Hepatocyte (in vitro differentiated cells): ENCODE data around the gene SF3B1. TPM values are rescaled to one million over a fixed set of nuclear protein-coding genes. Genes with fewer than 3 reads are reported as not detected.
"Not testable (repeated sequence)": the region's sequence is repeated elsewhere in the genome, so short reads cannot be mapped to it uniquely, and the experiment has no call there.

Experiments
- DNase-seq: peaks from one replicate; pipeline ENCODE4 v3.0.0-alpha.2; 2016; ENCODE audit warnings: low spot score
- H2AFZ ChIP-seq: fragments of 200-600 bp; sonication (generic); 2 replicates; pipeline ENCODE4 v1.6.0; 2016; ENCODE audit warnings: antibody characterized with exemption, mild to moderate bottlenecking
- H3K27ac ChIP-seq: fragments of 200-600 bp; sonication (generic); 2 replicates; pipeline ENCODE4 v1.5.1; 2016; ENCODE audit warnings: mild to moderate bottlenecking
- H3K27me3 ChIP-seq: fragments of 200-600 bp; sonication (generic); 2 replicates; pipeline ENCODE4 v1.6.1; 2016
- H3K36me3 ChIP-seq: fragments of 200-600 bp; sonication (generic); replicated peaks from 2 replicates; pipeline ENCODE4 v1.5.1; 2016; ENCODE audit warnings: low read depth; ENCODE audit not compliant: insufficient read depth
- H3K4me1 ChIP-seq: fragments of 200-600 bp; sonication (generic); 2 replicates; pipeline ENCODE4 v1.5.1; 2016; ENCODE audit warnings: mild to moderate bottlenecking, moderate library complexity; ENCODE audit not compliant: insufficient read depth
- H3K4me2 ChIP-seq: fragments of 200-600 bp; sonication (generic); 2 replicates; pipeline ENCODE4 v1.6.0; 2016
- H3K4me3 ChIP-seq: fragments of 200-600 bp; sonication (generic); 2 replicates; pipeline ENCODE4 v1.5.1; 2016; ENCODE audit warnings: mild to moderate bottlenecking
- H3K79me2 ChIP-seq: fragments of 200-600 bp; sonication (generic); 2 replicates; pipeline ENCODE4 v1.6.0; 2017; ENCODE audit warnings: mild to moderate bottlenecking
- H3K9me2 ChIP-seq: fragments of 200-600 bp; sonication (generic); replicated peaks from 2 replicates; pipeline ENCODE4 v1.6.0; 2017; ENCODE audit warnings: mild to moderate bottlenecking; ENCODE audit not compliant: insufficient read depth
- H3K9me3 ChIP-seq: fragments of 200-600 bp; sonication (generic); 2 replicates; pipeline ENCODE4 v1.5.1; 2016; ENCODE audit warnings: low read depth, mild to moderate bottlenecking
- H4K20me1 ChIP-seq: fragments of 200-600 bp; sonication (generic); 2 replicates; pipeline ENCODE4 v1.6.0; 2016; ENCODE audit warnings: mild to moderate bottlenecking; ENCODE audit not compliant: insufficient read depth, poor library complexity, severe bottlenecking
- CTCF ChIP-seq: fragments of 200-600 bp; sonication (generic); IDR thresholded peaks from 2 replicates; pipeline ENCODE4 v1.5.1; 2016; ENCODE audit warnings: antibody characterized with exemption, mild to moderate bottlenecking; ENCODE audit not compliant: poor library complexity
- EZH2 ChIP-seq: fragments of 200-600 bp; sonication (generic); IDR thresholded peaks from 2 replicates; pipeline ENCODE4 v1.6.1; 2016; ENCODE audit warnings: antibody characterized with exemption, mild to moderate bottlenecking, borderline replicate concordance
- EZH2phosphoT487 ChIP-seq: fragments of 200-600 bp; sonication (generic); IDR thresholded peaks from one replicate; pipeline ENCODE4 v1.6.1; 2018; ENCODE audit warnings: antibody characterized with exemption, mild to moderate bottlenecking, low read depth, moderate library complexity; ENCODE audit not compliant: unreplicated experiment, severe bottlenecking
- WGBS: methylation state at CpG from one replicate; pipeline ENCODE4 v1.1.6; 2016; ENCODE audit warnings: low lambda C conversion rate; ENCODE audit errors: missing lambda C conversion rate; 5-methylcytosine and 5-hydroxymethylcytosine counted together
- polyA plus RNA-seq: library from polyadenylated mRNA; unstranded; fragments of >200 nt; fragmentation: Nextera tagmentation; extraction: Ambion mirVana; gene quantifications from 2 replicates; pipeline ENCODE4 v1.2.1, GENCODE V29; 2016
- total RNA-seq: library from RNA; depleted of rRNA; stranded (reverse); fragments of >200 nt; gene quantifications from 2 replicates; pipeline ENCODE4 v1.2.3, GENCODE V29; 2014

The SF3B1 gene
- total RNA-seq: 232 and 321 TPM in 2 replicates
- polyA plus RNA-seq: 161 and 165 TPM in 2 replicates

- peak; percentile 99 for DNase-seq
- no peak for TF ChIP-seq EZH2phosphoT487
- TF ChIP-seq CTCF: no peak
- TF ChIP-seq EZH2: no peak
- peaks cover 16% of the 10 kb centered on the region for H3K4me1 ChIP-seq
- peaks cover 41% of the 10 kb centered on the region for H4K20me1 ChIP-seq
- 1% methylated on average over 74 of the region's 74 CpGs for WGBS
- no peaks in the 10 kb centered on the region for H3K27me3 ChIP-seq
- H3K9me3 ChIP-seq: no peaks in the 10 kb centered on the region
- no peaks in the 10 kb centered on the region for H3K9me2 ChIP-seq
- peak within 1 kb of the TSS; percentile 73 for H2AFZ ChIP-seq
- peak within 1 kb of the TSS; percentile 97 for H3K4me3 ChIP-seq
- no peaks in the 10 kb centered on the region for H3K36me3 ChIP-seq
- peak within 1 kb of the TSS; percentile 98 for H3K27ac ChIP-seq
- peak within 1 kb of the TSS; percentile 85 for H3K4me2 ChIP-seq
- peaks cover 58% of the 10 kb centered on the region for H3K79me2 ChIP-seq
These were observed at the start of gene SF3B1 for GRCh38 chr2:197434541-197435513. TSS of gene SF3B1 (minus strand) at chr2:197435028. CDS start at chr2:197434999, 29 bp downstream.

GRCh38 chr2:197484248-197484647 is 49.4 kb upstream of the SF3B1 start:
- H2AFZ ChIP-seq, H3K27ac ChIP-seq, DNase-seq, H3K9me3 ChIP-seq, H3K4me1 ChIP-seq, H3K36me3 ChIP-seq, H3K9me2 ChIP-seq, H3K79me2 ChIP-seq, H4K20me1 ChIP-seq, H3K4me2 ChIP-seq, H3K4me3 ChIP-seq, H3K27me3 ChIP-seq: not testable (repeated sequence)
- WGBS: 91% methylated on average over 3 of the region's 3 CpGs

GRCh38 chr2:197480165-197481036 is 45.6 kb upstream of the SF3B1 start:
- no peaks in the 10 kb centered on the region for H3K36me3 ChIP-seq
- no peak overlapping the region for H3K4me3 ChIP-seq
- H2AFZ ChIP-seq: no peak overlapping the region
- H4K20me1 ChIP-seq: no peaks in the 10 kb centered on the region
- WGBS: 92% methylated on average over 9 of the region's 9 CpGs
- no peaks in the 10 kb centered on the region for H3K4me1 ChIP-seq
- no peak for TF ChIP-seq EZH2
- TF ChIP-seq EZH2phosphoT487: no peak
- no peak for TF ChIP-seq CTCF
- no peaks in the 10 kb centered on the region for H3K79me2 ChIP-seq
- no peaks in the 10 kb centered on the region for H3K9me3 ChIP-seq
- no peak overlapping the region for H3K27ac ChIP-seq
- H3K4me2 ChIP-seq: no peak overlapping the region
- H3K9me2 ChIP-seq: no peaks in the 10 kb centered on the region
- no peaks in the 10 kb centered on the region for H3K27me3 ChIP-seq
- DNase-seq: no peak
